HG03175 (cell line): Measurements from ENCODE around the gene MB.
"Not testable (repeated sequence)": the region's sequence is repeated elsewhere in the genome, so short reads cannot be mapped to it uniquely, and the experiment has no call there.

Experiments used
- ATAC-seq: cut with Tn5 transposase; IDR thresholded peaks from one replicate; pipeline ENCODE4 v1.9.1; 2021; ENCODE audit warnings: mild to moderate bottlenecking, moderate library complexity; ENCODE audit not compliant: unreplicated experiment

The MB gene

DNA sequence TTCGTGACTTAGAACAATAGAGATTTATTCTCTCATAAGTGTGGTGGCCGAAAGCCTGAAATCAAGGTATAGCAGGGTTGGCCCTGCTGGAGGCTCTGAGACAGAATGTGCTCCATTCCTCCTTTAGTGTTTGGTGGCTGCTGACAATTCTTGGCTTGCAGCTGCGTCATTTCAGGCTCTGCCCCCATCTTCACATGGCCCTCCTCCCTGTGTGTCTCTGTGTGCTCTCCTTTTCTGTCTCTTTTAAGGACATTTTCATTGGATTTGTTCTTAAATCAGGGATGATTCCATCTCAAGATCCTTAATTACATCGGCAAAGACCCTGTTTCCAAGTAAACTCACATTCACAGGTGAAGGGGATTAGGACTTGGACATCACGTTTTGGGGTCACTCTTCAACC lies 20.9 kb upstream of the MB start:
- no peak for ATAC-seq

DNA sequence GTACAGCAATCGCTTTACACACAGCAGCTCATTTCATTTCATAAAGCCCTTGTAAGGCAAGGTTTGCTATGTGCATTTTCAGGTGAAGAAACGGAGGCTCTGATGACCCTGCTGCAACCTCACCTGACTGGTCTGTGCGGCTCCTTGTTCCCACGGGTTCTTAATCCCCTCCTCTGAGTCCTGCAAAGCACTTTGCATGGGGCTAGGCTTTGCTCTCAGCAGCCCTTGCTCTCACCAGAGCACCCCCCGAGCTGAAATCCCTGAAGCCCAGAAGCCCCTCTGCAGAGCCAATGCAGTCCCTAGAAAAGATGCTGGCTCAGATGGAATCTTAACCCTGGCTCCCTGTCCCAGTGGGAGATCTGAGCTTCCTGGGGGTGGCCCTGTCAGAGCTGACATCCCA lies 20.1 kb upstream of the MB start:
- no peak for ATAC-seq

- ATAC-seq, result no peak
These were observed 17.9 kb upstream of the MB start for GRCh38 chr22:35634943-35635540.

DNA sequence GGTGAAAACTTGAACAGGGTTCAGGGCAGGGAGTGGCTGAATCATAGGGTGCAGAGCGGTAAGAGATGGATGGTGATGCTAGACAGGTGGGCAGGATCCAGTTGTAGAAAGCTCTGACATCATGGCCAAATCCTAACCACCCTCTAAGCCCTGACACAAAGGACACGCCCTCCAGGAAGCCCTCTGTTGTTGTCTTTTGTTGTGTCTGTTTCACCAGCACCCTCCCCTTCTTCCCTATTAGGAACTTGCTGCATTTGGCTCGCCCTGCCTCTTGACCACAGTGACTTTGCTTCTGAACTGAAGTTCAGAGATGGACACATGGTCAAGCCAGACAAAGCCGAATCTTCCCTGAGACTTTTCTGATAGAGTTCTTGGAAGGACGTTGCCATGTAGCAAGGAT lies 16.9 kb upstream of the MB start:
- no peak for ATAC-seq

DNA sequence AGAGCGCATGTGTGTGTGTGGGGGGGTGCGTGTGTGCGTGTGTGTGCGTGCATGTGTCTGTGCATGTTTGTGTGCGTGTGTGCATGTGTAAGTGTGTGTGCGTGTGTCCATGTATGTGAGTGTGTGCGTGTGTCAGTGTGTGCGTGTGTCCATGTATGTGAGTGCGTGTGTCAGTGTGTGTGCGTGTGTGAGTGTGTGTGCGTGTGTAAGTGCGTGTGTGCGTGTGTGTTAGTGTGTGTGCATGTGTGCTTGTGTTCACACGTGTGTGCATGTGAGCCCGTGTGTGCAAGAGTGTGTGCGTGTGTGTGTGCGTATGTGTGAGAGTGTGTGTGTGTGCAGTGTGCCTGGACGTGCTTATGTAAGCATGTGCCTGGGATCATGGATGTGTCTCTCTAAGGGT lies 16.4 kb upstream of the MB start:
- ATAC-seq, result no peak

GRCh38 chr22:35632935-35633334 lies 15.8 kb upstream of the MB start:
- no peak for ATAC-seq

GRCh38 chr22:35631597-35631996 lies 14.5 kb upstream of the MB start:
- ATAC-seq, result no peak

- ATAC-seq, result no peak
These were observed 13.8 kb upstream of the MB start for GRCh38 chr22:35630891-35631290.

DNA sequence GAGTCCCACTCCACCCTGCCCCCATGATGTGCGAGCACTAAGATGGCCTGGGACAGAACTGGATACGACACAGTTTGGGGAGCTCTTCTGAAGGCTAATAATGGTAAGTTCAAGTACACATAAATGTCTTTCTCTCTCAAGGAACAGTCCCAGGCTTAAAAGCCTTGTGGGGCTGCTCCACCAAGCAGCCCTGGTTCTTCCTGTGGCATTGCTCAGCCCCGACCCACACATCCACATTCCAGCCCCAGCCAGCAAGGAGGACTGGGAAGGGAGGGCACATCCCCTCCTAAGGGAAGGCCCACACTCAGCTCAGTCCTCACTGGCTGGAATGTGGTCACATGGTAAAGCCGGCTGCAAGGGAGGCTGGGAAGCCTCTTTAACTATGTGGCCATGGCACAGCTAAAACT lies 13.3 kb upstream of the MB start:
- ATAC-seq, result no peak

- no peak for ATAC-seq
These were observed 12.5 kb upstream of the MB start for GRCh38 chr22:35629406-35630216.

GRCh38 chr22:35628732-35629131 lies 11.6 kb upstream of the MB start:
- ATAC-seq, result no peak

- no peak for ATAC-seq
These were observed 10.3 kb upstream of the MB start for GRCh38 chr22:35627267-35628041.

- ATAC-seq, result no peak
These were observed 8.8 kb upstream of the MB start for GRCh38 chr22:35625763-35626432.

GRCh38 chr22:35624547-35624946 lies 7.4 kb upstream of the MB start:
- ATAC-seq, result no peak

DNA sequence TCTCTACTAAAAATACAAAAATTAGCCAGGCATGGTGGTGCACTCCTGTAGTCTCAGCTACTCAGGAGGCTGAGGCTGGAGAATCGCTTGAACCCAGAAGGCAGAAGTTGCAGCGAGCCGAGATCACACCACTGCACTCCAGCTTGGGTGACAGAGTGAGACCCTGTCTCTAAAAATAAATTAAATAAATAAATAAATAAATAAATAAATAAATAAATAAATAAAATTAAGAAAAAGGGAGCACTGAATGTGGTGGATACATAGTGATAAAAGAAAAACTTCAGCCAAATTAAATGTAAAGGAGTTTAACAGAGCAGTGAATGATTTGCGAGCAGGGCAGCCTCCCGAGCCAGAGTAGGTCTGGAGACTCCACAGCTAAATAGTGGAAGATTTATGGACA lies 6.8 kb upstream of the MB start:
- ATAC-seq, result not testable (repeated sequence)

GRCh38 chr22:35622191-35622913 lies 5.2 kb upstream of the MB start:
- no peak for ATAC-seq

DNA sequence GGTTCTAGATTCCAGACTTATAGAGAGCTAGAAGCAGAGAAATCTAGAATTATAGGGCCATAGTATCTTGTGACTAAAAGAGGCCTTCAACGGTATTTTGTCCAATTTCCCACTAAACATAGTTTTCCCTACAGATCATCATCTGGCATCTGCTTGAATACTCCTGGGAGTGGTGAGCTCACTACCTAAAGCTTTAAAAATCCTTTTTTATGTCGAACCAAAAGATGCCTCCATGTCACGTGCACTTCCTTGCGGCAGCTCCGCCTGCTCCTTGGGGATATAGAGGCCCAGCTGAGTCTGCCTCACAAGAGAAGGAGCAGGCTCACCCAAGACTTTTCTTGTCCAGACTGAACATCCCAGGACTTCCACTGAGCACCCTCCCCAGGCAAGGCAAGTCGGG lies 4.3 kb upstream of the MB start:
- no peak for ATAC-seq

GRCh38 chr22:35620624-35621251 lies 3.6 kb upstream of the MB start:
- ATAC-seq, result no peak

- no peak for ATAC-seq
These were observed 2.4 kb upstream of the MB start for GRCh38 chr22:35619336-35620094.
